PC-3 (cell line): ENCODE data around the gene RPL31. TPM values are rescaled to one million over a fixed set of nuclear protein-coding genes. Genes with fewer than 3 reads are reported as not detected.

ENCODE experiments used
- ATAC-seq: fragments of 200-7000 bp; cut with Tn5 transposase; 2 replicates; pipeline ENCODE4 v1.9.1; 2020; ENCODE audit warnings: mild to moderate bottlenecking, moderate library complexity
- BruUV-seq: library from RNA; stranded (reverse); fragments of 400-500 nt; replicated peaks from 2 replicates; lab custom pipeline; 2021; lab: Mats Ljungman, UMichigan
- CTCF ChIA-PET: fragments of 300-600 bp; sonication (Branson Sonifier 250); formaldehyde crosslinking; loops from one replicate; lab custom pipeline; 2022; ENCODE audit warnings: antibody characterized with exemption; lab: Charles Lee
- POLR2A ChIA-PET: fragments of 300-600 bp; sonication (Branson Sonifier 250); formaldehyde crosslinking; loops from one replicate; lab custom pipeline; 2022; ENCODE audit warnings: antibody characterized with exemption; ENCODE audit not compliant: unreplicated experiment; lab: Charles Lee
- DNase-seq: peaks from one replicate; pipeline ENCODE4 v3.0.0-alpha.2; 2015
- H2AFZ ChIP-seq: fragments of 300-600 bp; sonication (generic); 2 replicates; pipeline ENCODE4 v1.6.0; 2016; ENCODE audit warnings: antibody characterized with exemption, low read length
- H3F3A ChIP-seq: fragments of 300-600 bp; sonication (generic); one replicate; pipeline ENCODE4 v1.6.0; 2017; ENCODE audit warnings: antibody characterized with exemption, low read length, control low read depth, mild to moderate bottlenecking; ENCODE audit not compliant: unreplicated experiment
- H3K27ac ChIP-seq: fragments of 300-600 bp; sonication (generic); 2 replicates; pipeline ENCODE4 v1.5.1; 2016; ENCODE audit warnings: mild to moderate bottlenecking, low read length
- H3K27me3 ChIP-seq: fragments of 300-600 bp; sonication (generic); 2 replicates; pipeline ENCODE4 v1.6.1; 2016; ENCODE audit warnings: low read length, mixed read lengths
- H3K36me3 ChIP-seq: fragments of 300-600 bp; sonication (generic); 2 replicates; pipeline ENCODE4 v1.6.1; 2016; ENCODE audit warnings: low read depth, mixed run types, low read length, mixed read lengths
- H3K4me1 ChIP-seq: fragments of 300-600 bp; sonication (generic); 2 replicates; pipeline ENCODE4 v1.5.1; 2016; ENCODE audit warnings: low read length; ENCODE audit not compliant: insufficient read depth
- H3K4me2 ChIP-seq: fragments of 300-600 bp; sonication (generic); 2 replicates; pipeline ENCODE4 v1.6.0; 2016; ENCODE audit warnings: low read length
- H3K4me3 ChIP-seq: fragments of 300-600 bp; sonication (generic); 2 replicates; pipeline ENCODE4 v1.5.1; 2016; ENCODE audit warnings: mild to moderate bottlenecking, low read length, mixed read lengths
- H3K79me2 ChIP-seq: fragments of 300-600 bp; sonication (generic); 2 replicates; pipeline ENCODE4 v1.6.1; 2017; ENCODE audit warnings: low read length, mixed read lengths
- H3K9ac ChIP-seq: fragments of 300-600 bp; sonication (generic); 2 replicates; pipeline ENCODE4 v1.6.0; 2016; ENCODE audit warnings: mild to moderate bottlenecking, low read length
- H3K9me2 ChIP-seq: fragments of 300-600 bp; sonication (generic); replicated peaks from 2 replicates; pipeline ENCODE4 v1.6.1; 2016; ENCODE audit warnings: mixed run types, low read length, mixed read lengths
- H3K9me3 ChIP-seq: fragments of 300-600 bp; sonication (generic); 2 replicates; pipeline ENCODE4 v1.6.1; 2016; ENCODE audit warnings: low read length, mixed read lengths
- H4K20me1 ChIP-seq: fragments of 300-600 bp; sonication (generic); 2 replicates; pipeline ENCODE4 v1.6.1; 2016; ENCODE audit warnings: low read length, mixed read lengths
- CTCF ChIP-seq: fragments of 300-600 bp; sonication (generic); conservative IDR thresholded peaks from 2 replicates; pipeline ENCODE4 v1.5.1; 2017; ENCODE audit warnings: antibody characterized with exemption, low read depth, mild to moderate bottlenecking, low read length
- EZH2 ChIP-seq: fragments of 300-600 bp; sonication (generic); IDR thresholded peaks from one replicate; pipeline ENCODE4 v1.6.1; 2017; ENCODE audit warnings: antibody characterized with exemption, mild to moderate bottlenecking, low read length; ENCODE audit not compliant: unreplicated experiment
- EZH2phosphoT487 ChIP-seq: fragments of 300-600 bp; sonication (generic); IDR thresholded peaks from 2 replicates; pipeline ENCODE4 v1.6.1; 2018; ENCODE audit warnings: mild to moderate bottlenecking, antibody characterized with exemption, low read length, borderline replicate concordance
- intact Hi-C: fragments of 100-400 bp; cut with micrococcal nuclease; formaldehyde crosslinking; loops from 2 replicates; pipeline ENCODE4 v1.9.0; 2023
- total RNA-seq: library from RNA; depleted of rRNA; stranded (reverse); fragments of >200 nt; gene quantifications from 2 replicates; pipeline ENCODE4 v1.2.3, GENCODE V29; 2014

Gene RPL31
- total RNA-seq, 1 experiment from 2014 or later, result 756 TPM

- no peaks in the 10 kb centered on the region for H3K4me1 ChIP-seq
- H3K9me3 ChIP-seq, result no peaks in the 10 kb centered on the region
- no TSS peak for BruUV-seq
- ChIA-PET CTCF (no interaction called here), POLR2A (no interaction called here)
- no peak for ATAC-seq
- no peaks in the 10 kb centered on the region for H3F3A ChIP-seq
- H3K36me3 ChIP-seq, result peaks cover 46% of the 10 kb centered on the region
- TF ChIP-seq EZH2 (no peak), EZH2phosphoT487 (no peak)
- no peaks in the 10 kb centered on the region for H3K79me2 ChIP-seq
- H3K27me3 ChIP-seq, result no peaks in the 10 kb centered on the region
- DNase-seq, result no peak
- H4K20me1 ChIP-seq, result peaks cover 8% of the 10 kb centered on the region; the same call in 1 of the 2 replicates
- no peak overlapping the region for H3K27ac ChIP-seq
- no peaks in the 10 kb centered on the region for H3K9me2 ChIP-seq
- intact Hi-C loops, result no loop called here
- no peak overlapping the region for H2AFZ ChIP-seq
- no peak overlapping the region for H3K9ac ChIP-seq
- H3K4me3 ChIP-seq, result no peak overlapping the region
- H3K4me2 ChIP-seq, result no peak overlapping the region
Measured at GRCh38 chr2:100987536-100987935, 14.6 kb upstream of the RPL31 start.

- no peak for ATAC-seq
- H3K9me3 ChIP-seq, result no peaks in the 10 kb centered on the region
- H3F3A ChIP-seq, result no peaks in the 10 kb centered on the region
- no peak overlapping the region for H3K9ac ChIP-seq
- H4K20me1 ChIP-seq, result peaks cover 8% of the 10 kb centered on the region; the same call in 1 of the 2 replicates
- CTCF ChIA-PET, result no interaction called here
- POLR2A ChIA-PET, result no interaction called here
- no peak overlapping the region for H3K27ac ChIP-seq
- H3K36me3 ChIP-seq, result peaks cover 46% of the 10 kb centered on the region
- BruUV-seq, result no TSS peak
- H3K4me3 ChIP-seq, result no peak overlapping the region
- no peaks in the 10 kb centered on the region for H3K4me1 ChIP-seq
- no peak overlapping the region for H2AFZ ChIP-seq
- no peaks in the 10 kb centered on the region for H3K9me2 ChIP-seq
- no peaks in the 10 kb centered on the region for H3K27me3 ChIP-seq
- intact Hi-C loops, result no loop called here
- no peak for DNase-seq
- TF ChIP-seq EZH2 (no peak), EZH2phosphoT487 (no peak), CTCF (no peak)
- no peaks in the 10 kb centered on the region for H3K79me2 ChIP-seq
- H3K4me2 ChIP-seq, result no peak overlapping the region
Measured at GRCh38 chr2:100987974-100988373, 14.1 kb upstream of the RPL31 start.

- CTCF ChIA-PET, result no interaction called here
Measured at GRCh38 chr2:100988630-100989417, 13.3 kb upstream of the RPL31 start.

More at GRCh38 chr2:100988630-100989417, 13.3 kb upstream of the RPL31 start:
- ATAC-seq (no peak), DNase-seq (no peak)
- peaks cover 8% of the 10 kb centered on the region; the same call in 1 of the 2 replicates for H4K20me1 ChIP-seq
- no peaks in the 10 kb centered on the region for H3K4me1 ChIP-seq
- H2AFZ ChIP-seq, result no peak overlapping the region
- no peak overlapping the region for H3K9ac ChIP-seq
- intact Hi-C loops, result no loop called here
- no peak overlapping the region for H3K27ac ChIP-seq
- no peaks in the 10 kb centered on the region for H3K27me3 ChIP-seq
- H3K4me3 ChIP-seq, result no peak overlapping the region
- no peak for TF ChIP-seq EZH2
- TF ChIP-seq EZH2phosphoT487, result no peak
- no peak for TF ChIP-seq CTCF
- no peak overlapping the region for H3K4me2 ChIP-seq
- no peaks in the 10 kb centered on the region for H3K9me3 ChIP-seq
- H3K36me3 ChIP-seq, result peaks cover 43% of the 10 kb centered on the region
- no TSS peak for BruUV-seq
- POLR2A ChIA-PET, result no interaction called here
- no peaks in the 10 kb centered on the region for H3K9me2 ChIP-seq
- no peaks in the 10 kb centered on the region for H3K79me2 ChIP-seq
- no peaks in the 10 kb centered on the region for H3F3A ChIP-seq
